ENCODE data around the gene KLHL17. TPM values are rescaled to one million over a fixed set of nuclear protein-coding genes. Genes with fewer than 3 reads are reported as not detected.

The KLHL17 gene
- total and polyA plus RNA-seq, 9 of the 15 experiments (the other 6 are each of a cell fraction or from before 2014, with no cell fraction given) = 0.14 to 84.8 (median 13.0) TPM

- TF ChIP-seq ETV6 (IDR thresholded peaks at IDR 0.05; ENCODE audit: borderline replicate concordance in 1 of 2, low read depth in 2 of 2, low read length in 1 of 2) (no peak), ETV6 (CRISPR knock-in tag; IDR thresholded peaks at IDR 0.05; ENCODE audit: borderline replicate concordance) (no peak), THRB (CRISPR knock-in tag; conservative IDR thresholded peaks at IDR 0.05) (no peak), U2AF1 (optimal IDR thresholded peaks at IDR 0.05; ENCODE audit: low read depth, low read length) (no peak), ARID3B (CRISPR knock-in tag; IDR thresholded peaks at IDR 0.05; ENCODE audit: borderline replicate concordance) (no peak), ZNF143 (CRISPR knock-in tag; IDR thresholded peaks at IDR 0.05) (no peak), MIER1 (IDR thresholded peaks at IDR 0.05; ENCODE audit: low read depth) (no peak), IFI16 (CRISPR knock-in tag; IDR thresholded peaks at IDR 0.05) (no peak), PBX2 (CRISPR knock-in tag; IDR thresholded peaks at IDR 0.05; ENCODE audit: low read depth) (no peak), PBX2 (tag; conservative IDR thresholded peaks at IDR 0.05; ENCODE audit: low read depth) (no peak), LCOR (CRISPR knock-in tag; IDR thresholded peaks at IDR 0.05) (no peak), STAT5A (IDR thresholded peaks at IDR 0.05; ENCODE audit: borderline replicate concordance, low read length) (no peak), BCOR (IDR thresholded peaks at IDR 0.05) (no peak), HDAC6 (IDR thresholded peaks at IDR 0.05; ENCODE audit: low read depth, low read length) (no peak), SIRT6 (IDR thresholded peaks at IDR 0.05; ENCODE audit: low read depth, low read length) (no peak), ZNF124 (CRISPR knock-in tag; IDR thresholded peaks at IDR 0.05) (no peak), KDM2B (CRISPR knock-in tag; IDR thresholded peaks at IDR 0.05) (no peak; the same call in 1 of the 2 replicates)
- TF ChIP-seq, protein P1, sequence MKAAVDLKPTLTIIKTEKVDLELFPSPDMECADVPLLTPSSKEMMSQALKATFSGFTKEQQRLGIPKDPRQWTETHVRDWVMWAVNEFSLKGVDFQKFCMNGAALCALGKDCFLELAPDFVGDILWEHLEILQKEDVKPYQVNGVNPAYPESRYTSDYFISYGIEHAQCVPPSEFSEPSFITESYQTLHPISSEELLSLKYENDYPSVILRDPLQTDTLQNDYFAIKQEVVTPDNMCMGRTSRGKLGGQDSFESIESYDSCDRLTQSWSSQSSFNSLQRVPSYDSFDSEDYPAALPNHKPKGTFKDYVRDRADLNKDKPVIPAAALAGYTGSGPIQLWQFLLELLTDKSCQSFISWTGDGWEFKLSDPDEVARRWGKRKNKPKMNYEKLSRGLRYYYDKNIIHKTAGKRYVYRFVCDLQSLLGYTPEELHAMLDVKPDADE (conservative IDR thresholded peaks at IDR 0.05; ENCODE audit: control insufficient read depth, low read depth, low read length) = peak; percentile 73; the same call in 1 of the 2 replicates
- TF ChIP-seq, protein P2, sequence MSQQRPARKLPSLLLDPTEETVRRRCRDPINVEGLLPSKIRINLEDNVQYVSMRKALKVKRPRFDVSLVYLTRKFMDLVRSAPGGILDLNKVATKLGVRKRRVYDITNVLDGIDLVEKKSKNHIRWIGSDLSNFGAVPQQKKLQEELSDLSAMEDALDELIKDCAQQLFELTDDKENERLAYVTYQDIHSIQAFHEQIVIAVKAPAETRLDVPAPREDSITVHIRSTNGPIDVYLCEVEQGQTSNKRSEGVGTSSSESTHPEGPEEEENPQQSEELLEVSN (IDR thresholded peaks at IDR 0.05; ENCODE audit: borderline replicate concordance in 1 of 2, extremely low read depth in 1 of 2, insufficient read depth in 1 of 2, insufficient read length in 1 of 2, low read depth in 1 of 2, low read length in 1 of 2, poor library complexity in 1 of 2, severe bottlenecking in 1 of 2) = peak in 1 of 2 experiments; percentile 77
Measured at GRCh38 chr1:941588-942383, 18.6 kb upstream of the KLHL17 start (continued).
